KMS-11 (cell line): ENCODE measurements around the gene KCNQ1.

ENCODE experiments used
- H2AFZ ChIP-seq: fragments of 200-600 bp; sonication (generic); 2 replicates; pipeline ENCODE4 v1.6.1; 2016; ENCODE audit warnings: antibody characterized with exemption, mixed run types, low read depth
- H3K27ac ChIP-seq: fragments of 200-600 bp; sonication (generic); 2 replicates; pipeline ENCODE4 v1.6.1; 2016; ENCODE audit warnings: mild to moderate bottlenecking, mixed run types
- H3K27me3 ChIP-seq: fragments of 200-600 bp; sonication (generic); 2 replicates; pipeline ENCODE4 v1.6.1; 2017; ENCODE audit warnings: mild to moderate bottlenecking, low read depth, mixed run types, moderate library complexity; ENCODE audit not compliant: insufficient read depth
- H3K36me3 ChIP-seq: fragments of 200-600 bp; sonication (generic); 2 replicates; pipeline ENCODE4 v1.6.1; 2017; ENCODE audit warnings: mild to moderate bottlenecking, mixed run types; ENCODE audit not compliant: insufficient read depth
- H3K4me1 ChIP-seq: fragments of 200-600 bp; sonication (generic); 2 replicates; pipeline ENCODE4 v1.6.1; 2016; ENCODE audit warnings: mild to moderate bottlenecking, low read depth, mixed run types; ENCODE audit not compliant: poor library complexity, severe bottlenecking
- H3K4me2 ChIP-seq: fragments of 200-600 bp; sonication (generic); 2 replicates; pipeline ENCODE4 v1.7.0; 2016; ENCODE audit warnings: mild to moderate bottlenecking, mixed run types
- H3K4me3 ChIP-seq: fragments of 200-600 bp; sonication (generic); IDR thresholded peaks from 2 replicates; pipeline ENCODE4 v1.6.1; 2017; ENCODE audit warnings: low read depth, low read length, mixed read lengths; ENCODE audit not compliant: insufficient read depth
- H3K79me2 ChIP-seq: fragments of 200-600 bp; sonication (generic); 2 replicates; pipeline ENCODE4 v1.6.1; 2016; ENCODE audit warnings: low read depth, mixed run types; ENCODE audit not compliant: insufficient read depth
- H3K9ac ChIP-seq: fragments of 200-600 bp; sonication (generic); 2 replicates; pipeline ENCODE4 v1.6.1; 2016; ENCODE audit warnings: mild to moderate bottlenecking, mixed run types
- H4K20me1 ChIP-seq: fragments of 200-600 bp; sonication (generic); 2 replicates; pipeline ENCODE4 v1.6.1; 2016; ENCODE audit warnings: mild to moderate bottlenecking, mixed run types; ENCODE audit not compliant: insufficient read depth
- TF ChIP-seq, protein P1 (sequence below): fragments of 200-600 bp; sonication (generic); conservative IDR thresholded peaks from 2 replicates; pipeline ENCODE4 v1.6.1; 2017; ENCODE audit warnings: low read depth, mild to moderate bottlenecking, antibody characterized with exemption, low read length, moderate library complexity, mixed read lengths

Gene KCNQ1

DNA sequence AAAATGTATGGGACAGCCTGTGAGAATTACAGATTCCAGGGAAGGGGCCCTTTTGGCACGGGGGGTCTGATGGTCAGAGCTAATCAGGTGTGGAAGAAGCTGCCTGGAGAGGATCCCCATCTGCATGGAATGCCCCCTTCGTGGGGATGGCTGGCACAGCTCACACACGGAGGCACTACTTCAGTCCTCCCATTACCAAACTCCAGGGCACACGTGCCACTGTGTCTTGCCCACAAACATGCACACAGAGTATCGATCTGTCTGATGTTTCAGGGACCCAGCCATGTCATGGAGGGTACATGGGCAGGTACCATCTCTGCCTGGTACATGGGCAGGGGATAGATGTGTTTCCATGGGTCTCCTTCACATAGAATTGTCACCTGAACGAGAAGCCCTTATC, 240.2 kb downstream of the KCNQ1 start:
- Histone ChIP-seq H3K27ac (no peak overlapping the region), H3K9ac (no peak overlapping the region), H2AFZ (no peak overlapping the region), H3K4me3 (no peak overlapping the region), H3K4me1 (peaks cover 15% of the 10 kb centered on the region), H3K27me3 (no peaks in the 10 kb centered on the region), H3K36me3 (no peaks in the 10 kb centered on the region), H4K20me1 (no peaks in the 10 kb centered on the region; the same call in 1 of the 2 replicates), H3K4me2 (no peak overlapping the region), H3K79me2 (peaks cover 58% of the 10 kb centered on the region)
- TF ChIP-seq, protein P1, sequence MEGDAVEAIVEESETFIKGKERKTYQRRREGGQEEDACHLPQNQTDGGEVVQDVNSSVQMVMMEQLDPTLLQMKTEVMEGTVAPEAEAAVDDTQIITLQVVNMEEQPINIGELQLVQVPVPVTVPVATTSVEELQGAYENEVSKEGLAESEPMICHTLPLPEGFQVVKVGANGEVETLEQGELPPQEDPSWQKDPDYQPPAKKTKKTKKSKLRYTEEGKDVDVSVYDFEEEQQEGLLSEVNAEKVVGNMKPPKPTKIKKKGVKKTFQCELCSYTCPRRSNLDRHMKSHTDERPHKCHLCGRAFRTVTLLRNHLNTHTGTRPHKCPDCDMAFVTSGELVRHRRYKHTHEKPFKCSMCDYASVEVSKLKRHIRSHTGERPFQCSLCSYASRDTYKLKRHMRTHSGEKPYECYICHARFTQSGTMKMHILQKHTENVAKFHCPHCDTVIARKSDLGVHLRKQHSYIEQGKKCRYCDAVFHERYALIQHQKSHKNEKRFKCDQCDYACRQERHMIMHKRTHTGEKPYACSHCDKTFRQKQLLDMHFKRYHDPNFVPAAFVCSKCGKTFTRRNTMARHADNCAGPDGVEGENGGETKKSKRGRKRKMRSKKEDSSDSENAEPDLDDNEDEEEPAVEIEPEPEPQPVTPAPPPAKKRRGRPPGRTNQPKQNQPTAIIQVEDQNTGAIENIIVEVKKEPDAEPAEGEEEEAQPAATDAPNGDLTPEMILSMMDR = no peak

DNA sequence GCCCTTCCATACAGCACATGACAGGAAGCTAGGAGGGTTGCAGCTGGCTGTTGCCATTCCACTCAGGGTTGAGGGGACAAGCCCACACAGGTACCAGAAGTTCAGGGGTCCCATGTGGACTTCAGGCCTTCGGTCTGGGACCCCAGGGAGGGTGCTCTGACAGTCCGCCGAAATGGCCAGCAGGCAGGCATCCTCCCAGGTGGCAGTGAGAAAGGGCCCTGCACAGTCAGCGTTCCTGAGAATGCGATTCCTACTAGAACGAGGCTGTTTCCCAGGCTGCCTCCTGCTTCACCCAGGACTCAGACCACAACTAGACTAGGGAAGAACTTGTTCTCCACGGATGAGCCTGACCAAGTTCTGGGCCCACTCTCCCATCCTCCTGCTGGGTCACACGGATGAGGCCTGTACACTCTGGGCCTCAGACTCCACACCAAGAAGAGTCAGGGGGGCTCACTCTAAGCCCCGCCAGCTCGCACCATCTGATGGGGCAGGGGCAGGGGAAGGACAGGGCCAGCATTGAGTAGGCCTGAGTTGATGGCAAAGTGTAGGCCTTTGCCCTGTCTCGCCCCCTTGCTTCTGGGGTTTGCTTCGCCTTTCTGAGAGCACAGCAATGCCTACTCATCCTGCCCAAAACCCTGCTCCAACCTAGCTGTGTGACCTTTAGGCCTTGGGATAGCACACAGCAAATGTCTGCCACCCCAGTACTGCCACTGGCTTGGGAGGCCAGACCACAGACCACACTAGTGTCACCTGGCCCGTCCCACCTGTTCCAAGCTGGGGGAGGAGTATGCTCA, 241.0 kb downstream of the KCNQ1 start:
- H3K36me3 ChIP-seq = no peaks in the 10 kb centered on the region
- peaks cover 22% of the 10 kb centered on the region for H3K4me1 ChIP-seq
- no peak overlapping the region for H2AFZ ChIP-seq
- no peaks in the 10 kb centered on the region for H3K27me3 ChIP-seq
- no peak overlapping the region for H3K9ac ChIP-seq
- TF ChIP-seq, protein P1 = no peak
- H4K20me1 ChIP-seq = no peaks in the 10 kb centered on the region; the same call in 1 of the 2 replicates
- no peak overlapping the region for H3K4me2 ChIP-seq
- H3K4me3 ChIP-seq = no peak overlapping the region
- no peak overlapping the region for H3K27ac ChIP-seq
- peaks cover 65% of the 10 kb centered on the region for H3K79me2 ChIP-seq

GRCh38 chr11:2686360-2687222, 241.8 kb downstream of the KCNQ1 start:
- Histone ChIP-seq H3K27ac (no peak overlapping the region), H3K4me1 (peaks cover 30% of the 10 kb centered on the region), H3K4me2 (no peak overlapping the region), H3K79me2 (peaks cover 67% of the 10 kb centered on the region), H3K4me3 (no peak overlapping the region), H4K20me1 (no peaks in the 10 kb centered on the region; the same call in 1 of the 2 replicates), H3K36me3 (no peaks in the 10 kb centered on the region), H3K9ac (no peak overlapping the region), H3K27me3 (no peaks in the 10 kb centered on the region), H2AFZ (no peak overlapping the region)
- TF ChIP-seq, protein P1 = no peak

- H3K4me2 ChIP-seq = no peak overlapping the region
- H3K36me3 ChIP-seq = no peaks in the 10 kb centered on the region
- H2AFZ ChIP-seq = no peak overlapping the region
- peaks cover 73% of the 10 kb centered on the region for H3K79me2 ChIP-seq
- TF ChIP-seq, protein P1 = no peak
- H3K9ac ChIP-seq = no peak overlapping the region
- H3K27me3 ChIP-seq = no peaks in the 10 kb centered on the region
- H3K4me1 ChIP-seq = peaks cover 36% of the 10 kb centered on the region
- no peak overlapping the region for H3K27ac ChIP-seq
- no peak overlapping the region for H3K4me3 ChIP-seq
- no peaks in the 10 kb centered on the region; the same call in 1 of the 2 replicates for H4K20me1 ChIP-seq
These were observed 242.4 kb downstream of the KCNQ1 start for GRCh38 chr11:2687223-2687530.
